Activated CD8-positive, alpha-beta memory T cell treated with anti-CD3 and anti-CD28 coated beads, Interleukin-2, amount 50 U/mL, for 24 hours (primary cell): ENCODE results near the gene GPR55.

Experiments used
- DNase-seq: peaks from one replicate; pipeline ENCODE4 v3.0.0-alpha.2; 2020; ENCODE audit errors: extremely low read depth

The GPR55 gene

DNA sequence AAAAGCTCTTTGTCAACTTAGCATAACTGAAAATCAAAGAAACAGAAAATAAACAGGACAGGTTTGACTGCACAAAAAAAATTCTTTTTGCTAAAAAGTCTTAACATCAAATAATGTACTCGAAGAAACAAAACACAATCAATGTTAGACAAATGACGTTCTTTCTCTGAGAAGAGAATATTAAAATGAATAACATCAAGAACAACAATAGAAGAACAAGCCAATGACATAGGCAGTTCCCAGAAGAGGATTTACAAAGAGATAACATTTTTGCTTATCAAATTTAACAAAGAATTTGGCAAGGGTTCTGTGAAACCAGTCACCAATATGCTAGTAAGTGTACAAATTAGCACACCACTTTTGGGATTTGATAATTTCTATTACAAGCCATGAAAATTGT, 5.8 kb downstream of the GPR55 start:
- no peak for DNase-seq

GRCh38 chr2:230916218-230916617, 8.8 kb downstream of the GPR55 start:
- DNase-seq: no peak

- DNase-seq: no peak
Observed at GRCh38 chr2:230915319-230915718, 9.7 kb downstream of the GPR55 start.

DNA sequence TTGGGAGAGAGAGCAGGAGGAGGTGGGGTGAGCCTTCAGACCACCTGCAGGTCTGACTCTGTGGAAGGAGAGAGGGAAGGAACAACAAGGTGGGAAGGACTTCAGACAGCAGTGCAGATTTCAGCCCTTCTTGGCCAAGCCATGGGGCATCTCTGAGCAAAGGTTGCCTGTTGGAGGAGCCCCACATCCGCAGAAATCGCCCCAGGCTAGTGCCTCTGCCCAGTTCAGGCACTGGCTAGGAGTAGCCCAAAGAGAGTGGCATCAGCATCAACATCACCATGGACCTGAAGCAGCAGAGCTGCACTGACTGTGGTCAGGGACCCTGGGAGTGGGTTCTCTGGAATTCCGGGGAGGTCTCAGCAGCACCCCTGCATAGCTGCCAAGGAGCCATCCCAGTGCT, 10.2 kb downstream of the GPR55 start:
- DNase-seq: no peak

DNA sequence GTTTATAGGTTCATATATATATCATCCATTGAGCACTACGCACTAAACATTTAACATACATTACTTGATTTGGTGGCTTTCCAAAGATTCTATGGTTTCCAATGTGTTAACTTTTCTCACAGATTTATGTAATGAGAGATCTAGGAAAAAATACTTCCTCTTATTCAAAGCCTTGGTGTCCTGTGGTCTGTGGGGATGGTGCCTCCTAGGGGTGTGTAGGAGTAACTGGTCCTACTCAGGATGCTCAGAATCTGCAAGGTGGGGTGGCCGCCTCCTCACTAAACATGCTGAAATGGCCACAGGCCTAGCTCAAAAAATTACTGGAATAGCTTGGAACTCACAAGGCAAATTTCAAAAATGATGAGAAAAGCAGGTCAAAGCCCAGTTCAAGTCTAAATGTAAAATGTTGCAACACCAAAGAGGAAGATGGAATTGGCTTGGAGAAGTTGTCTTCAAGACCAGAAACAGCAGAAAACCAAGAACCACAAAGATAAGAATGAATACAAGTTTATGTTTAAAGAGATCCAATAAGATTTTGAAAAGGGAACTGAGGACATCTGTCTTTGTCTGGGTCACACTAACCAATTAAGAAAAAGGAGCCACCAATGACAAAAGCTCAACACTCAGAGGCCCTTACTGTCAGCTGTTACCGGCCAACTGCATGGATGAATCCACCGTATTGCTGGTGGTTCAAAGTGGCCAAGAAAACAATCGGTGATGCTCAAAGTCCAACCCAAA, 11.5 kb downstream of the GPR55 start:
- DNase-seq: no peak

DNA sequence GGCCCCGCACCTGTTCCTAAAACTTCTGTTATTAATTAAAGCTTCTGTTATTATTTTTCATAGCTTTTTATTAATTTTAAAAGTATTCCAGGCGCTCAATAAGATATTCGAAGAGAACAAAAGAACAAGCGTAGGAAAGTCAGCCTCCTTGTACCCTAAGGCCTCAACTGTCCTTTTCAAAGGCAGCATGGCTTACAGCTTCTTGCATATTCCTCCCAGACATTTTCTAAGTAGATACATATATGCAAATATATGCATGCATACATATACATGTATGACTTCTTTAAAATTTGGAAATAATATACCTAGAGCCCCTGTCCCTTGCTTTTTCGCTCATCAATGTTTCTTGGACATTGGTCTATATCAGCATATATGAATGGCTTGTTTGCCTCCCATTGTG, 12.3 kb downstream of the GPR55 start:
- no peak for DNase-seq

GRCh38 chr2:230912046-230912445, 13.0 kb downstream of the GPR55 start:
- DNase-seq: no peak

DNA sequence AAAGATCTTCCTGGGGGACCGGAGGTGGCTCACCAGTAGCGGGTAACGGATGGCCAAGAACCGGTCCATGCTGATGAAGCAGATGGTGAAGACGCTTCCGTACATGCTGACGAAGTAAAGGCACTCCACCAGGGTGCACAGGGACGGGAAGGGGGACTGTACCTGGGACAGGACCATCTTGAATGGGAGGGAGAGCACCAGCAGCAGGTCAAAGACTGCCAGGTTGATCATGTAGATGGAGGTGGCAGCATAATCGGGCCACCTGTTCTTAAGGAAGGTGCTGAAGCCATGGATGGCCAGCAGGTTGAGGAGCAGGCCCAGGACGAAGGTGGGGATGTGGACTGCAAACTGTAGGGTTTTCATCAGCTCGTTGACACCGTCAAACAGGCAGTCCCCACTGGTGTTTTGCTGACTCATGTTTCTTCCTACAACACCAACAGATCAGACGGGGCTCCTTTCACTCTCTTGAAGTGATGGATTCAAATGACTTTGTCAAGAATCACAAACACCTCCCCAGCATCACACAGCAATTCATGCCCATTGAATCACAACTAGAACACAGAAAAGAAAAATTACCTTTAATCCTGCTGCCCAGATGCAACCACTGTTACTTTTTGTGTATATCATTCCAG, 14.4 kb downstream of the GPR55 start:
- DNase-seq: no peak

- DNase-seq: no peak
Observed at GRCh38 chr2:230909841-230910545, 15.0 kb downstream of the GPR55 start.

- peak; percentile 43 for DNase-seq
Observed at GRCh38 chr2:230908595-230909191, 16.3 kb downstream of the GPR55 start.

- DNase-seq: no peak
Observed at GRCh38 chr2:230908092-230908594, 16.9 kb downstream of the GPR55 start.

DNA sequence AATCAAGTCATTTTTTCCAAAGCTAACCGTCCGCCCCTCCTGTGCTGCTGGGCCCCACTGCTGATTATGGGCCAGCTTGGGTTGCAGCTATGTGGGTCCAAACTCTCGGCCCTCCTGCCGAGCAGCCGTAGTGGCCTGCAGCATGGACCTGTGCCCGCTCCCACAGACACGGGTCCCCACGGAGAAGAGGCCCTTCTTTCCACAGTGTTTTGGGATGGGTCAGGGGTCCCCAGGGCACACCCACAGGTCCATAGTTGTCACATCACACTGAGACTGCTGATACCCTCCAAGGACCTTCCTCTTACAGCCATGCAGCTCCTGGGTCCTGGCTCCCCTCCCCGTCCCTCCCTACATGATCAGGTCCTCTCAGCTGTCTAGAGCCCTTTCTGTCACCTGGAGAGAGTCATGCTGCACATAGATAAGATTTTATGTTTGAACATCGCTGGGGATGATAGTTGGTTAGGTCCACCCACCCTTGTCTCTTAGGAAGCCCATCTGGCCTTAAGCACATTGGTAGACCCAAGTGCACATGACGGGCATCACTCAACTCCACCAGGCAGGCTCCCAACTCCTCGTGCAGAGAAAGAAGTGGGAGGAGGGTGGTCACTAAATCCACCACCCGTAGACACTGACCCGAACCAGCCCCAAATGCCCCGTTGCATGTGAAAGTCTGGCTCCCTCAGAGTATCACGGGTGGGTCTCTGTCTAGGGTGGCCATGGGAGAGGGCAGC, 17.5 kb downstream of the GPR55 start:
- DNase-seq: no peak

DNA sequence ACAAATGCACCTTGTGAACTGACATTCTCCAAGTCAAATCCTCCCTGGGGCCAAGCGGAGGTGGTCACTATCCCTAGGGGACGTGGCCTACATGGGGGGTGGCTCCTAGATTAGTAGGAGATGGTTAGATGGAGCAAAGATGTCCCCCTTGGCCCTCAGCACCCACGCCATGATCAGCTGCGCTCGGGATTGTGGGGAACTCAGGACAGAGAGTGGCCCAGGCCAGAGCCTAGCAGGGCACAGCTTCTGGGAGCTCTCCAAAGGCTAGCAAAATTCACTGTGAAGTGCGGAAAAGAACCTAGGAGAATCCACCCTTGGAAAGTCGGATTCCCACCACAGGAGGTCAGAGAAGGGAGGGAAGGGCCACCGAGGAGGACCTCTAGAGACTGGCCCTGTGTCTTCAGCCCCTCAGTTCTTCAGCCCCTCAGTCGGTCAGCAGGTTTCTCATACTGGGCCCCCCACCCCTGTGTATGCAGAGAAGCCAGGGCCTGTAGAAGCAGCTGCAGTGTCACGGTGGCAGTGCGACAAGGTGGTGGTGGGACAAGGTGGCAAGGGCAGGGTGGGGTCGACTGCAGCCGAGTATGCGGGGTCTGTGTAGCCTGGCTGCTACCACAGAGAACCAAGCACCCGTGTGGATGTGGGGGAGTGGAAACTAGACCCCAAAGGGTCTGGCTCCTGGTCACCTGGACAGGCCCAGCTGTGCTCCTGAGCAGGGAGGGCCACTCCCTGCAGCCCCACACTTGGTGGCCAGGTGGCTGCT, 18.4 kb downstream of the GPR55 start:
- no peak for DNase-seq

DNA sequence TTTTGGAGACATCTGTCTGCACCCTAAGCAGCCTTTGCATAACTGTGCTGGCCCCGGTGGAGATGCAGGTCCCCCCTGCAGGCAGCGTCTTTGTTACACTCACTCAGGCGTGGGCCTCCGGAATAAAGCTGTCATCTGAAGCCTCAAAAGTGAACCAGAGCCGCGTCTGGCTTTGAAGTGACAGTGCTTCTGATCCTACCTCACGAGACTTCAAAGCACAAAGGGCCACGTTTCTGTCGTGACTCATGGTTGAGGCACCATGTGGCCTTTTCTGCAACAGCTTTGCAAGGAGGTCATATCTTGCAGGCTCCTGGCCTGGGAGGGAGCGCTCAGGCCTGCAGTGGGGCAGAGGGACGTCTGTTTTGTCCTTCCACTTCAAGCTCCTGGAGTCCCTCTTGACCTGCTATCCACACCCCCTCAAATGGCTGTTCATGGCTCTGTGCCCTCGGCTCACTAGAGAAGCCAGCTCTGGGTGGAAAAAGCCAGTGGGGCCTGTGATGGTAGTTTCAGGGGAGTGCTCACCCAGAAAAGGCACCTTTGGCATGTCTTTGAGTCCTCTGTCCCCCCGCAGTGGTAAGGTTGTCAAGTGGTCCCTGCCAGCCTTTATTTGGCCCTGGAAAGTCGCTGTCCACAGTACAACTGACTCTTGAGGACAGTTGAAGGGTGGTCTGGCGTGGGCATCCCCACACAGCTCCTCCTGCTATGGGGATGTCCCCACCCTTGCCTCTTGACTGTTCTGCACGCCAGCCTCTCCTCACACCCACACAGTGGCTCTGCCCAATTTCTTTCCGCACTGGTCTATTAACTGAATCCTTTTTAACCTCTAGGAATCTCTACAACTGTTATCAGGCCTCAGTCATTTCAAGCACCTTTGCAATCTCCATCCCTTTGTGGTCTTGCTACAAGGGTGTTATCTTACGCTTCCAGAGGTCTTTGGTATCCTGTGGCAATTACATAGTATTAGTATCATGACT, 19.3 kb downstream of the GPR55 start:
- DNase-seq: peak; percentile 78

DNA sequence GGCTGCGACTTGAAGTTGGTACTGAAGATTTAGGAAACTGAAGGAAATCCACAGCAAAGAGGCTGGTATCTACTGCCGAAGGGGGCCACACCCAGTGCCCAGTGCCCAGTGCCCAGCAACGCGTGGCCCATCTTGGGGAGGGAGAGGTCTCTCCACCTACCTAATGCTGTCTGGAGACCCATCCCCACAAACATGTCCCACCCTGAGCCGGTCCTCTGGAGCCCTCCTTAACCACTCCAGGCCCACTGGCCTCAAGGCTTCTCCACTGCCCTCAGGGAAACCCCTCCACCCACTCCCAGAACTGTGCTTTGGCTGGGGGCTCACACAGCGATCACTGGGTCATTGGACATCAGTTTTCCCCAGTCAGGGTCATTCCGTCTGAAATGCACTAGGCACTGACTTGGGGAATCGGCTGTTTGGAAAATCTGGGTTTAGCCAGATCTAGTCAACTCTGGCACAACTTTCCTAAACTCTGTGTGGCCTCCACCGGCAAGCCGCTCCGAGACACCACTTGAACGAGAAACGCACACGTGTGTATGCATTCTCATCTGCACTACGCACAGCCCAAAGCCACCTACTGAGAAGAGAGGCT, 20.1 kb downstream of the GPR55 start:
- no peak for DNase-seq

- DNase-seq: no peak
Observed at GRCh38 chr2:230903231-230904150, 21.6 kb downstream of the GPR55 start.

- no peak for DNase-seq
Observed at GRCh38 chr2:230902180-230902899, 22.7 kb downstream of the GPR55 start.

DNA sequence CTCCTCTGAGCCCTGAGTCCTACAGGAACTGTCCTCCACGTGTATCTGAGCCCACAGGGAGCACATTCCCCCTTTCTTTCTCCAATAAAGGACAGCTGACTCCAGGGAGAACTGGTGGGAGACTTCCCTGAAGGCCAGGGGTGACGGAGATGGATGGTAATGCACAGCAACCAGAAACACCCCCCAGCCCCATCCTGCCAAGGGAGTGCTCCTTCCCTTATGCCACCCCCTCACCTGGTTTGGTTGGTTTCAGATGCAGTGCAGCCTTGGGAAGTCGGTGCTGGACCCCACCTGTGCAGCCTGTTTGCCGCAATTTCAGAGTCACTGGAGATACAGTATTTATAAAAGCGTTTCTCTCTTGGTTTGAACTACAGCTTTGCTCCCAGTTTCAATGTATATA, 24.0 kb downstream of the GPR55 start:
- DNase-seq: no peak
